ENCODE measurements around the gene TRAM2. TPM values are rescaled to one million over a fixed set of nuclear protein-coding genes. Genes with fewer than 3 reads are reported as not detected.

Gene TRAM2
- total RNA-seq, 2 donors from 2014 or later = 3.2 to 3.8 TPM

DNA sequence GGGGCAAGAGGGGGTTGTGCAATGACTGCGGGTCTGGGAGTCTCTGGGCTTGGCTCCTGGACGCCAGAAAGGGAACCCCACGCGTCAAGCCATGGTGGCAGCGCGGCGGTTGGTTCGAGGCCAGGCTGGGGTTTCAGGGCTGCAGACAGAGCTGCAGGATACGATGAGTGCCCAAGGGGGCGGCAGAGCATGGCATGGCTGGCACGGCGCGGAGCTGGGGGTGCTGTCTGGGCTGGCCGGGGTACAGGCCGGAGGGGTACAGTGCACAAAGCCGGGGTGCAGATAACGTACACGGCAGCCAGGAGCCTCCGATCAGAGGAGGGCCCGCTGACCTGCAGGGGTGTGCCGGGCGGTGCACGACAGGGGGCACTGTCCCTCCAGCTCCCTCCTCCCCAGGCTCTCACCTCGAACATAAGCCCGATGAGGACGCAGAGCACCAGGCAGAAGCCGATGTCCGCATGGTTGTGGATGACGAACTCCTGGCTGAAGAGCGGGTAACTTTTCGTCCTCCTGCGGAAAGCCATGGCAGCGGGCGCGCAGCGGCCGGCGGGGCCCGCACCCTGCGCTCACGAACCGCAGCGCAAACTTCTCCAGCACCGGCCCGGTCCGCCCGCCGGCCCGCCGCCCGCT is 353 bp downstream of the TRAM2 start:
- Mint-ChIP-seq H3K27ac (peak overlapping the region; percentile 14 to 38), H3K9me3 (no peaks in the 10 kb centered on the region), H3K36me3 (peaks cover 6 to 7% of the 10 kb centered on the region in 2 donors)
- DNase-seq (ENCODE audit: low spot score in 2 of 2) (peak; percentile 58 to 77), ATAC-seq (peak; percentile 68 to 76)

DNA sequence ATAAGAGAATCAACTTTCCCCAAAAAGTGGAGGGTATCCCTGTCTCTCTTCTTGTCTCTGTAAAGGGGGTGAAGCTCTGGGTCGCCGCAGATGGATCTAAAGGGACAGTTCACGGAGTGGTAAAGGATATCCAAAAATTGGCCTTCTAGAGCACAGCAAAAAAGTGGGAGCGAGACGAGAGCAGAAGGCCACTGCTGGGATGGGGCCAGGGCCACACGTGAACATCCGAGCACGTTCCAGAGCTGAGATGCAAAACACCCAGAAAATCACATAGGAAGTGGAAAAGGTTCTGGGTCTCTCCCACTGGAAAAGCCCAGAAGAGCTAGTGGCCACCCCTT is 837 bp downstream of the TRAM2 start:
- no peak for DNase-seq (ENCODE audit: low spot score in 2 of 2)
- no peak for ATAC-seq
- Mint-ChIP-seq H3K27ac (peak overlapping the region; percentile 14 to 38), H3K36me3 (peaks cover 6 to 7% of the 10 kb centered on the region in 2 donors), H3K9me3 (no peaks in the 10 kb centered on the region)

DNA sequence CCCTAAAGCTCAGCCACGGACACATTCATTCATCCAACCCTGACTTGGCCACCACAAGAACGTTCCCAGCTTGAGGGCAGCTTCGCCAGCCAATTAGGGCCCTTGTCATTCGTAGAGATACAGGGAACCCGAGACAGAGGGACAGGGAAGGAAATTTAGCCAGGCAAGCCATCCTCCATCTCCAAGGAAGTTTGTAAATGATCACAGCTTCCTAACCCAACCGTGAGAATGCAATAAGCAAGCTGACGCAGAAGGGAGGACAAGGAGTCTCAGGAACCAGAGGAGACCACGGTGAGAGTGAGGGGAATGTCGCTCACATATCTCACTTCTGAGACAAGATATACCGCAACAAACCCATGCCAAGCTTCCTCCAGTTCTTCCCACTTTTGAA is 1.4 kb downstream of the TRAM2 start:
- DNase-seq (ENCODE audit: low spot score in 2 of 2) (no peak), ATAC-seq (no peak)
- H3K36me3 Mint-ChIP-seq = peaks cover 6 to 7% of the 10 kb centered on the region in 2 donors
- peak overlapping the region in 1 of 2 donors; percentile 14 for H3K27ac Mint-ChIP-seq
- no peaks in the 10 kb centered on the region for H3K9me3 Mint-ChIP-seq

GRCh38 chr6:52574709-52575501 is 2.0 kb downstream of the TRAM2 start:
- H3K36me3 Mint-ChIP-seq = peaks cover 6 to 7% of the 10 kb centered on the region in 2 donors
- no peaks in the 10 kb centered on the region for H3K9me3 Mint-ChIP-seq
- DNase-seq (ENCODE audit: low spot score in 2 of 2) (peak; percentile 39 to 70), ATAC-seq (peak; percentile 52 to 63)
- peak overlapping the region in 1 of 2 donors; percentile 14 for H3K27ac Mint-ChIP-seq

- peaks cover 6 to 7% of the 10 kb centered on the region in 2 donors for H3K36me3 Mint-ChIP-seq
- ATAC-seq = no peak
Observed at GRCh38 chr6:52573295-52573694, 3.6 kb downstream of the TRAM2 start.

GRCh38 chr6:52572536-52572935 is 4.3 kb downstream of the TRAM2 start:
- Mint-ChIP-seq H3K27ac (peak overlapping the region in 1 of 2 donors; percentile 53), H3K9me3 (no peaks in the 10 kb centered on the region), H3K36me3 (peaks cover 6 to 7% of the 10 kb centered on the region in 2 donors)
- no peak for ATAC-seq
- DNase-seq (ENCODE audit: low spot score in 2 of 2) = no peak

More at GRCh38 chr6:52573295-52573694, 3.6 kb downstream of the TRAM2 start:
- DNase-seq (ENCODE audit: low spot score in 2 of 2) = no peak
- Mint-ChIP-seq H3K27ac (peak overlapping the region in 1 of 2 donors; percentile 53), H3K9me3 (no peaks in the 10 kb centered on the region)

DNA sequence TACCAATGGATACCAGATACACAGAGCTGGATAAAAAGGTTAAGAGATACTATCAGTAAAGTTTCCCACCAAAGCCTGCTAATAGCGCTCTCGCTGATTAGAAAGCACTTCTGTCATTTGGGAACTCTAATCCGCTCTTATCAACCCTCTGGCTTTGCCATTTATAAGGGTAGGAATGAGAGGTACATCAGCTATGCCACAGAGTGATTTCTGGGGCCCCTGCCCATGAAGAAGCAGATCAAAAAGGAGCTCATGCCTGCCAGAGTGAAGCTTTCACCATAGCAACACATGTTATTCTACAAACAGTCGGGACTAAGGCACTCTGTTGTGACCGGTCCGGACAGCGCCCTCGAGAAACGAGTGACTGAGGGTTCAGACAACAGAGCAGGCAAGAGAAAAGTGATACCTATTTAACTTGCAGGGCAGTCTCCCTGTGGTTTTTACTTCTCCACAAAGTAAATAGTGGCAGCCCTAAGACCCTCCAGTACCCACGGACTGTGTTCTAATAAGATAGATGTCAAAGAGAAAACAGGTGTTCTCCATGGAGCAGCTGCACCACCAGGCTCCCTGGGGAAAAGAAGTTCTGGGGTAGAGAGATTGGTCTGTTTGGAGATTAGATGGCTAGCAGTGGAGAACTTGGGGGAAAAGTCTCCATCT is 5.6 kb downstream of the TRAM2 start:
- no peaks in the 10 kb centered on the region for H3K9me3 Mint-ChIP-seq
- ATAC-seq (no peak), DNase-seq (ENCODE audit: low spot score in 2 of 2) (no peak)
- peak overlapping the region in 1 of 2 donors; percentile 22 for H3K27ac Mint-ChIP-seq
- H3K36me3 Mint-ChIP-seq = peaks cover 5 to 6% of the 10 kb centered on the region in 2 donors

GRCh38 chr6:52570291-52570700 is 6.6 kb downstream of the TRAM2 start:
- DNase-seq (ENCODE audit: low spot score in 2 of 2) = no peak
- no peaks in the 10 kb centered on the region for H3K9me3 Mint-ChIP-seq
- H3K27ac Mint-ChIP-seq = no peak overlapping the region
- no peaks in the 10 kb centered on the region for H3K36me3 Mint-ChIP-seq
- ATAC-seq = no peak

DNA sequence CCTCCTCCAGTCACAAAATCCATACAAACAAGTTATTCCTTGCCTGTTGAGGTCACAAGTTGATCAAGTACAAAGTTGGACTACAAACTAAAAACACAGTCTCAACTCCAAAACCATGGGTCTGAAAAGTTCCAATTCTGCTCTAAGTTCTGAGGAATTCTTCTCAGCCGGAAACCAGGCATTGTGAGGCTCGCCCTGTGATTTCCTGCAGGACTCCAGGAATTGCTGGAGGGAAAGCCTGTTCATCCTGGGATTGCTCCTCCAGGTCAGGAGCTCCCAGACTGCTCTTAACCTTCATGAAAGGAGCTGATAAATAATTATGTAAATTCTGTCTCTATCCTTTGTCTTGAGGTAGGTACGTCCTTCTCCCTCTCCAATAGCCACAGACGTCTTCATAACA is 8.5 kb downstream of the TRAM2 start:
- no peaks in the 10 kb centered on the region for H3K9me3 Mint-ChIP-seq
- H3K36me3 Mint-ChIP-seq = no peaks in the 10 kb centered on the region
- no peak overlapping the region for H3K27ac Mint-ChIP-seq
- ATAC-seq (no peak), DNase-seq (ENCODE audit: low spot score in 2 of 2) (no peak)

GRCh38 chr6:52566853-52567279 is 10.0 kb downstream of the TRAM2 start:
- no peaks in the 10 kb centered on the region for H3K9me3 Mint-ChIP-seq
- DNase-seq (ENCODE audit: low spot score in 2 of 2) = no peak
- H3K36me3 Mint-ChIP-seq = no peaks in the 10 kb centered on the region
- no peak for ATAC-seq
- peak overlapping the region in 1 of 2 donors; percentile 35 for H3K27ac Mint-ChIP-seq

- Mint-ChIP-seq H3K9me3 (no peaks in the 10 kb centered on the region), H3K27ac (peak overlapping the region in 1 of 2 donors; percentile 35), H3K36me3 (no peaks in the 10 kb centered on the region)
- no peak for DNase-seq (ENCODE audit: low spot score in 2 of 2)
- ATAC-seq = no peak
Observed at GRCh38 chr6:52566201-52566600, 10.7 kb downstream of the TRAM2 start.

DNA sequence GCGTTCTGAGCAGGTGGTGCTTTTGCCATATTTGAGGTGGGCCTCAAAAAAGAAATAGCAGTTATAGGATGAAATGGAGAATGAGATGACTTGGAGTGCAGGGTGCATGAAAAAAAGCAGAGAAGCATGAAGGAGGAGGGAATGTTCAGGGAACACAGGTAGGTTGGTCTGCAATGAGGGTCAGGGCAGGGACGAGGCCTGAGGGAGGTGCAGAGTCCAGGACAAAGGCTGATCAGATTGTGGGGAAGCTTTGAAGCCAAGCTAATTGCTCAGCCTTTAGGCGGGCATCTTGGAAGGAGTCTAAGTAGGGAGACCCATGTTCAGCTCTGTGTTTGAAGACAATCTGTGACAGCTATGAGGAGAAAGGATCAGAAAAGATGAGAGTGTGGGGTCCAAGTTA is 12.0 kb downstream of the TRAM2 start:
- H3K27ac Mint-ChIP-seq = no peak overlapping the region
- ATAC-seq = no peak
- H3K36me3 Mint-ChIP-seq = no peaks in the 10 kb centered on the region
- H3K9me3 Mint-ChIP-seq = no peaks in the 10 kb centered on the region
- no peak for DNase-seq (ENCODE audit: low spot score in 2 of 2)

DNA sequence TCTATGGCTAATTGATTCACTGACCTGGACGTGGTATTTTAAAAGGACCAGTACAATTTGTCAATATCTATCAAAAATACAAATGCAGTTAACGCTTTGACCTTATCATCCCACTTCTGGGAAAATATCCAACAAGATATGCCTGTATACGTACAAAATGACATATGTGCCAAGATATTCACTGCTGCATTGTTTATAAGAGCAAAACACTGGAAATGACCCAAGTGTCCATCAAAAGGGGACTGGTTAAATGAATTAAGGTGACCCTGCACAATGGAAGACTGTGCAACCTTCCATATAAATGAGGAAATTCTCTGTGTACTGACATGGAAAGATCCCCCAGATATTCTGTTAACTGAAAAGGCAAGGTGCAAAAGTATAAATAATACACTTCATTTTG is 13.9 kb downstream of the TRAM2 start:
- no peaks in the 10 kb centered on the region for H3K36me3 Mint-ChIP-seq
- no peak for ATAC-seq
- H3K27ac Mint-ChIP-seq = no peak overlapping the region

DNA sequence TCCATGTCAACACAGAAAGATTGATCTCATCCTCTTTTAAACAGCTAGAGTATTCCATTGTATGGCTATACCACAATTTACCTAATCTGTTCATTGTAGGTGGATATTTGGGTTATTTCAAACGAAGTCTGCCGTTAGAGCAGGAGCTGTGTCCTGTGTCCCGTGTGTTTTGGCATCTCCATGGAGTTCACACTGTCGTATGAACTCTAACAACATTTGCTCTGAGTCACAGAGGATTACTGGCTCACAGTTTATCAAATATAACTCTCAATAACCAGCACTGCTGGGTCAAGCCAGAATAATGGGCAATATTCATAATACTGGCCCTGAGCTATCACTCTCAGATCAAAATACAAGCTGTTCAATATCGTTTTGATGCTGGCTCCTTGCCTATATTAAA is 16.4 kb downstream of the TRAM2 start:
- no peak for ATAC-seq
- H3K36me3 Mint-ChIP-seq = no peaks in the 10 kb centered on the region
- no peaks in the 10 kb centered on the region for H3K9me3 Mint-ChIP-seq

More for the DNA sequence above, 13.9 kb downstream of the TRAM2 start:
- no peak for DNase-seq (ENCODE audit: low spot score in 2 of 2)
- H3K9me3 Mint-ChIP-seq = no peaks in the 10 kb centered on the region

DNA sequence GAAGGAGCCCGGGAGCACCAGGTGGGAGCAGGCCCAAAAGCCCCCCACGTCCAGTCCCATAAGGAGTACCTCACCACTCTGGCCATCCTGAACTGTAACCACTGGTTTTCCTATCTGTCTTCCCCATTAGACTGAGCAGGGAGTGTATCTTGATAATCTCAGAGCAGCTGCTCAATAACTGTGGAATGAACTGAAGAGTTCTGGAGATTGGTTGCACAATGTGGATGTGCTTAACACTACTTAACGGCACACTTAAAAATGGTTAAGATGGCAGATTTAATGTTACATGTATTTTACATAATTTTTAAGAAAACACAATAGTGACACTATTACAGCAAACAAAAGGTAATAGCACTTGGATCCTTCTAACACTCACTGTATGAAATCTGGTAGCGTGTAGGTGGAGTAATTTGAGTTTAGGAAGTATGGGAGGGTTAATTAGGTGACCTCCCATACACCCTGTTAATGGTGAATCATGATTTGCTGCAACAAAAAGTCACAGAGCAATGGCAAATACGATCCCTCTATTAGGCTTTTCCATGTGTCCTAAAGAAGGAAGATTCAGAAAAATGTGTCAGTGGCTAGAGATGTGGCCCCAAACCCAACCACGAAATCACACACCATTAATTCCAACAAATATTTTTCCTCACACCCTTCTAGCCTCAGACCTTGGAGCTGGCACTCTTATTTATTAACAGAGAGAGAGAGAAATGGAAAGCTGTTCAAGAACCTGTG is 18.4 kb downstream of the TRAM2 start:
- H3K9me3 Mint-ChIP-seq = no peaks in the 10 kb centered on the region
- H3K27ac Mint-ChIP-seq = no peak overlapping the region
- no peak for DNase-seq (ENCODE audit: low spot score in 2 of 2)
- no peaks in the 10 kb centered on the region for H3K36me3 Mint-ChIP-seq
- ATAC-seq = no peak

More for the DNA sequence above, 16.4 kb downstream of the TRAM2 start:
- H3K27ac Mint-ChIP-seq = no peak overlapping the region
- DNase-seq (ENCODE audit: low spot score in 2 of 2) = no peak

DNA sequence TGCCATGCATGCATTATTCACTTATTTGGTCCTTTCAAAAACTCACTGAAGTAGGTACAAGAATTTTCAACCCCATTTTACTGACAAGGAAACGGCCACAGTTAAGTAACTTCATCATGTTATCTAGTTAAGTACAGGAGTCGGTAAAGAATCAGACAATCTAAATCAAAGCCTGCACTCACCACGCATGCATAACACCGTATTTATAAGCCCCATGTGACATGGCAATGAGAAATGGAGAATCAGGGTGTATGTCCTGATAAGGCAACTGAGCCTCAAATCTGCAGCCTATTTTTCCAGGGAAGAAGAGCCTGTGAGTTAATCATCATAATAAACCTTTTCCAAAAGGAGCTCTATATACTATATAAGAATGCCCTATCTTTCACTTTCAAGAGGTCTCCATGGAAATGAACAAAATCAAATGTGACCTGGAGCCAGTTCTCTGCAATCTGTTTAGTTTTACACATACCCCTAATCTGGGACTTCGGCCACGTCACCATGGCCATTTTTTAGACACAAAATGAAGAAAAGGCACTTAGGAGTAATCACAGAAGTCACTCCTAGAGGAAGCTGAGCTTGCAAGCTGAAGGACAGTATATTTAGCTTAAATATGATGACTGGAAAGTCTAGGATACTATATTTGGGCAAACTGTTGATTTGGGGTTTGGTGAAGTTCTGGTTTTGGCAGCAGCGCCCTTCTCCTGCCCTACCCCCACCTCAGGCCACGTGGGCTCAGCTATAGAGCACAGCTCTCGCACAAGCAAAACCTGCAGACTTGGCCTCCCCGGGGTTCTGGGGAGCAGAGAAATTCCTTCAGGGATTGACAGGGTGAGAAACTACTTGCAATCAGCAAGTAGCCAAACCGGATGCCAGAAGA is 19.2 kb downstream of the TRAM2 start:
- ATAC-seq (no peak), DNase-seq (ENCODE audit: low spot score in 2 of 2) (no peak)
- H3K9me3 Mint-ChIP-seq = no peaks in the 10 kb centered on the region
- H3K27ac Mint-ChIP-seq = no peak overlapping the region
- no peaks in the 10 kb centered on the region for H3K36me3 Mint-ChIP-seq
